Lower lobe of right lung (tissue), 2 donors: Measurements from ENCODE around the gene AQP12A. TPM values are rescaled to one million over a fixed set of nuclear protein-coding genes. Genes with fewer than 3 reads are reported as not detected.

Source experiments
- ATAC-seq, 2 donors: fragments of 200-7000 bp; cut with Tn5 transposase; one replicate each; pipeline ENCODE4 v1.9.1; 2020 to 2022; ENCODE audit warnings: mild to moderate bottlenecking in 2 of 2, moderate library complexity in 2 of 2
- DNase-seq: peaks from one replicate; pipeline ENCODE4 v3.0.0-alpha.2; 2020
- H3K27ac ChIP-seq: fragments of 200-600 bp; one replicate; pipeline ENCODE4 v1.8.0; 2022
- H3K27me3 ChIP-seq: fragments of 200-600 bp; one replicate; pipeline ENCODE4 v1.8.0; 2022; ENCODE audit warnings: low read depth
- H3K36me3 ChIP-seq: fragments of 200-600 bp; one replicate; pipeline ENCODE4 v1.8.0; 2022; ENCODE audit warnings: mild to moderate bottlenecking
- H3K4me1 ChIP-seq: fragments of 200-600 bp; one replicate; pipeline ENCODE4 v1.8.0; 2022
- H3K4me3 ChIP-seq: fragments of 200-600 bp; one replicate; pipeline ENCODE4 v1.8.0; 2022; ENCODE audit warnings: mild to moderate bottlenecking
- H3K9me3 ChIP-seq: fragments of 200-600 bp; one replicate; pipeline ENCODE4 v1.8.0; 2022
- CTCF ChIP-seq: fragments of 200-600 bp; IDR thresholded peaks from one replicate; pipeline ENCODE4 v1.8.0; 2022; ENCODE audit warnings: antibody characterized with exemption, mild to moderate bottlenecking
- intact Hi-C: fragments of 100-400 bp; cut with DNase I; formaldehyde crosslinking; loops from one replicate; pipeline ENCODE4 v1.11.0; 2022
- total RNA-seq: library from RNA; stranded (reverse); fragmentation: NEBNext Ultra II Directional; extraction: Animal tissue kit (Norgen Biotek cat#: 25700); gene quantifications from one replicate; pipeline ENCODE4 v1.2.1, GENCODE V29; 2021
- donor health status: DM: no; HTN: yes; CAD: no; lungs with severe emphysema.

The AQP12A gene
- total RNA-seq, 1 donor from 2014 or later, result not detected

- no peak overlapping the region for H3K27ac ChIP-seq
- intact Hi-C loops, result no loop called here
- H3K4me1 ChIP-seq, result no peaks in the 10 kb centered on the region
- no peaks in the 10 kb centered on the region for H3K9me3 ChIP-seq
- no peaks in the 10 kb centered on the region for H3K36me3 ChIP-seq
- ATAC-seq (no peak), DNase-seq (no peak)
- no peak overlapping the region for H3K4me3 ChIP-seq
- peaks cover 9% of the 10 kb centered on the region for H3K27me3 ChIP-seq
- TF ChIP-seq CTCF, result no peak
These were observed 19.6 kb downstream of the AQP12A start for GRCh38 chr2:240711296-240711695.

DNA sequence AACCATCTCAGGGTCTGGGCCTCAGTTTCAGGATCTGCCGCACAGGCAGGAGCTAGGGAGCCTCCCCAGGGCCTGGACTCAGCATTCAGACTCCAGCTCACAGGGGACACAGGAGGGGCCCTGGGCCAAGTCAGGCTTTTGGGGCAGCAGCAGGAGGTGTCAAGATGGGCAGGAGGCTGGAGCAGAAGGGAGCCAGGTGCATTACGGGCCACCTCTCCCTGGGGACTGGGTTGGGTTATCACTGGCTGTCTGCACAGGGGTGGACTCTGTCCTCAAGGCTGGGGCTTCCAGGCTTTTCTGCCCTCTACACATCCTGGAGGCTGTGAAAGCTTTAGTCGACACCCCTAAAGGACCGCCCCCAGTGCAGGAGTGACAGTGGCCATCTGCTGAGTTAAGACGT lies 20.0 kb downstream of the AQP12A start:
- Histone ChIP-seq H3K9me3 (no peaks in the 10 kb centered on the region), H3K36me3 (no peaks in the 10 kb centered on the region), H3K4me1 (no peaks in the 10 kb centered on the region), H3K4me3 (no peak overlapping the region), H3K27ac (no peak overlapping the region), H3K27me3 (peaks cover 9% of the 10 kb centered on the region)
- intact Hi-C loops, result no loop called here
- no peak for ATAC-seq
- no peak for TF ChIP-seq CTCF
- no peak for DNase-seq

- no peak overlapping the region for H3K27ac ChIP-seq
- peaks cover 9% of the 10 kb centered on the region for H3K27me3 ChIP-seq
- H3K4me1 ChIP-seq, result no peaks in the 10 kb centered on the region
- H3K4me3 ChIP-seq, result no peak overlapping the region
- no peak for ATAC-seq
- no peak for DNase-seq
- H3K36me3 ChIP-seq, result no peaks in the 10 kb centered on the region
- TF ChIP-seq CTCF, result no peak
- no peaks in the 10 kb centered on the region for H3K9me3 ChIP-seq
- intact Hi-C loops, result no loop called here
These were observed 20.5 kb downstream of the AQP12A start for GRCh38 chr2:240712121-240712520.

GRCh38 chr2:240713071-240713927 lies 21.6 kb downstream of the AQP12A start:
- no peak for DNase-seq
- TF ChIP-seq CTCF, result no peak
- intact Hi-C loops, result no loop called here
- no peaks in the 10 kb centered on the region for H3K4me1 ChIP-seq
- no peak overlapping the region for H3K4me3 ChIP-seq
- peaks cover 14% of the 10 kb centered on the region for H3K27me3 ChIP-seq
- ATAC-seq, result peak in 1 of 2 donors; percentile 8
- H3K27ac ChIP-seq, result no peak overlapping the region
- H3K9me3 ChIP-seq, result no peaks in the 10 kb centered on the region
- H3K36me3 ChIP-seq, result no peaks in the 10 kb centered on the region

DNA sequence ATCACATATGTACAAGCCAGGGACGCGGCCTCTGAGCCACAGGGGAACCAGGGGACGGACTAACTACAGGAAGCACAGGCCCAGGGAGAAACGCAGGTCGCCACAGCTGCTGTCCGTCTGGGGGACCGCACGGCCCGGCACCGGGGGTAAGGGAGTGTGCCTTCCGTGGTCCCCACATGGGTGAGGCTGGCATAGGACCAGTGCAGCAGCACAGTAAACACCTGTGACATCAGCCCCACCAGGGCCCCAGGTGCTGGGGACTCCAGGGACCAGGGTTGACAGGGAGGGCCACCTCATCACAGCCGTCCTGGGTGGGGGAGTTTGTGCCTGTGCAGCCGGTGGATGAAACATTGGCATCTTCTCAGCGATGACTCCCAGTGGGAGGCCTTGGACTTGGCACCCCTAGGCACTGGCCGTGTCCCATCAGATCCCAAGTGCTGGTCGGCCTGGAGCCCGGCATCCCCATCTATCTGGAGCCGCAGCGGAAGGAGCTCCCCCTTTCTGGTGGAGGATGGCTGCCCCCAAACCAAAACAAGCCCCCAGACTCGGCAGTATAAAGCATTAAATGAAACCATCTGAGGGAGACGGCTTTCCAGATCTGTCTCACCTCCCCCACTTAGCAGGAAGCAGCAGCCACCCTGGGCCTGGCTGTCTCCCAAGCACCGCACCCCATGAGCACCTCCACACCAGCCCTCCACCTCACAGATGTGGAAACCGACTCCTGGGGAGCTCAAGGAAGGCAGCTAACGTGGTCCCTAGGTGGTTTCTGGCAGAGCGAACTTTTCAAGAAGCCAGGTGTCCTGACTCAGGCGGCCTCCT lies 22.5 kb downstream of the AQP12A start:
- peaks cover 14% of the 10 kb centered on the region for H3K27me3 ChIP-seq
- H3K36me3 ChIP-seq, result no peaks in the 10 kb centered on the region
- no peak overlapping the region for H3K4me3 ChIP-seq
- intact Hi-C loops, result no loop called here
- DNase-seq, result no peak
- no peak for ATAC-seq
- TF ChIP-seq CTCF, result no peak
- no peaks in the 10 kb centered on the region for H3K4me1 ChIP-seq
- no peak overlapping the region for H3K27ac ChIP-seq
- no peaks in the 10 kb centered on the region for H3K9me3 ChIP-seq
